H1 (cell line): ENCODE data around the gene CRTC1. TPM values are rescaled to one million over a fixed set of nuclear protein-coding genes. Genes with fewer than 3 reads are reported as not detected.

ENCODE experiments used
- polyA plus RNA-seq, 7 experiments: library from polyadenylated mRNA; depleted of rRNA in 3 of 7; stranded (reverse) in 5 of 7; unstranded in 2 of 7; fragments of >200 nt in 5 of 7; fragments of 200-250 nt in 2 of 7; gene quantifications; 1 replicate in 5 of 7; 2 replicates in 1 of 7; 4 replicates in 1 of 7; pipeline versions ENCODE4 v1.2.1 to v1.2.3, GENCODE V29; 2011 to 2013; ENCODE audit warnings: missing spikeins in 2 of 7, mixed read lengths in 2 of 7
- total RNA-seq: library from RNA; stranded (reverse); fragmentation: NEBNext Ultra II Directional; extraction: Animal tissue kit (Norgen Biotek cat#: 25700); gene quantifications from 2 replicates; pipeline ENCODE4 v1.2.1, GENCODE V29; 2021
- TF ChIP-seq, protein P1 (sequence below): fragments of 300-600 bp; sonication (generic); IDR thresholded peaks from 2 replicates; pipeline ENCODE4 v1.7.1; 2012; ENCODE audit warnings: low read length, moderate library complexity, mild to moderate bottlenecking, inconsistent platforms; ENCODE audit not compliant: insufficient replicate concordance

Gene CRTC1
- total and polyA plus RNA-seq, 2 of the 8 experiments (the other 6 are each of a cell fraction or from before 2014, with no cell fraction given), result 2.9 to 8.5 TPM

DNA sequence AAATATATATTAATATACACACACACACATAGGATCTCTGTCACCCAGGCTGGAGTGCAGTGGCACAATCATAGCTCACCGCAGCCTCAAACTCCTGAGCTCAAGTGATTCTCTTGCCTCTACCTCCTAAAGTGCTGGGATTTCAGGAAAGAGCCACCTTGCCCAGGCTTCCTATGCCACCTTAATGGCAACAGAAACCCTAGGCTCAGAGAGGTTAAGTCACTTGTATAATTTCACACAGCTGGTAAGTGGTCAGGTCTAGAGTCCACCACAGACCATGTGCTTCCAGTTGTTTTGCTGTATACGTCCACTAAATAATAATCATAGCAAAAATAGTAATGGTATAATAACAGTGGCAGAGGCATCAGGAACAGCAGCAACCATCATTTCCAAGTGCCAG, 147.0 kb downstream of the CRTC1 start (continued):
- TF ChIP-seq, protein P1, sequence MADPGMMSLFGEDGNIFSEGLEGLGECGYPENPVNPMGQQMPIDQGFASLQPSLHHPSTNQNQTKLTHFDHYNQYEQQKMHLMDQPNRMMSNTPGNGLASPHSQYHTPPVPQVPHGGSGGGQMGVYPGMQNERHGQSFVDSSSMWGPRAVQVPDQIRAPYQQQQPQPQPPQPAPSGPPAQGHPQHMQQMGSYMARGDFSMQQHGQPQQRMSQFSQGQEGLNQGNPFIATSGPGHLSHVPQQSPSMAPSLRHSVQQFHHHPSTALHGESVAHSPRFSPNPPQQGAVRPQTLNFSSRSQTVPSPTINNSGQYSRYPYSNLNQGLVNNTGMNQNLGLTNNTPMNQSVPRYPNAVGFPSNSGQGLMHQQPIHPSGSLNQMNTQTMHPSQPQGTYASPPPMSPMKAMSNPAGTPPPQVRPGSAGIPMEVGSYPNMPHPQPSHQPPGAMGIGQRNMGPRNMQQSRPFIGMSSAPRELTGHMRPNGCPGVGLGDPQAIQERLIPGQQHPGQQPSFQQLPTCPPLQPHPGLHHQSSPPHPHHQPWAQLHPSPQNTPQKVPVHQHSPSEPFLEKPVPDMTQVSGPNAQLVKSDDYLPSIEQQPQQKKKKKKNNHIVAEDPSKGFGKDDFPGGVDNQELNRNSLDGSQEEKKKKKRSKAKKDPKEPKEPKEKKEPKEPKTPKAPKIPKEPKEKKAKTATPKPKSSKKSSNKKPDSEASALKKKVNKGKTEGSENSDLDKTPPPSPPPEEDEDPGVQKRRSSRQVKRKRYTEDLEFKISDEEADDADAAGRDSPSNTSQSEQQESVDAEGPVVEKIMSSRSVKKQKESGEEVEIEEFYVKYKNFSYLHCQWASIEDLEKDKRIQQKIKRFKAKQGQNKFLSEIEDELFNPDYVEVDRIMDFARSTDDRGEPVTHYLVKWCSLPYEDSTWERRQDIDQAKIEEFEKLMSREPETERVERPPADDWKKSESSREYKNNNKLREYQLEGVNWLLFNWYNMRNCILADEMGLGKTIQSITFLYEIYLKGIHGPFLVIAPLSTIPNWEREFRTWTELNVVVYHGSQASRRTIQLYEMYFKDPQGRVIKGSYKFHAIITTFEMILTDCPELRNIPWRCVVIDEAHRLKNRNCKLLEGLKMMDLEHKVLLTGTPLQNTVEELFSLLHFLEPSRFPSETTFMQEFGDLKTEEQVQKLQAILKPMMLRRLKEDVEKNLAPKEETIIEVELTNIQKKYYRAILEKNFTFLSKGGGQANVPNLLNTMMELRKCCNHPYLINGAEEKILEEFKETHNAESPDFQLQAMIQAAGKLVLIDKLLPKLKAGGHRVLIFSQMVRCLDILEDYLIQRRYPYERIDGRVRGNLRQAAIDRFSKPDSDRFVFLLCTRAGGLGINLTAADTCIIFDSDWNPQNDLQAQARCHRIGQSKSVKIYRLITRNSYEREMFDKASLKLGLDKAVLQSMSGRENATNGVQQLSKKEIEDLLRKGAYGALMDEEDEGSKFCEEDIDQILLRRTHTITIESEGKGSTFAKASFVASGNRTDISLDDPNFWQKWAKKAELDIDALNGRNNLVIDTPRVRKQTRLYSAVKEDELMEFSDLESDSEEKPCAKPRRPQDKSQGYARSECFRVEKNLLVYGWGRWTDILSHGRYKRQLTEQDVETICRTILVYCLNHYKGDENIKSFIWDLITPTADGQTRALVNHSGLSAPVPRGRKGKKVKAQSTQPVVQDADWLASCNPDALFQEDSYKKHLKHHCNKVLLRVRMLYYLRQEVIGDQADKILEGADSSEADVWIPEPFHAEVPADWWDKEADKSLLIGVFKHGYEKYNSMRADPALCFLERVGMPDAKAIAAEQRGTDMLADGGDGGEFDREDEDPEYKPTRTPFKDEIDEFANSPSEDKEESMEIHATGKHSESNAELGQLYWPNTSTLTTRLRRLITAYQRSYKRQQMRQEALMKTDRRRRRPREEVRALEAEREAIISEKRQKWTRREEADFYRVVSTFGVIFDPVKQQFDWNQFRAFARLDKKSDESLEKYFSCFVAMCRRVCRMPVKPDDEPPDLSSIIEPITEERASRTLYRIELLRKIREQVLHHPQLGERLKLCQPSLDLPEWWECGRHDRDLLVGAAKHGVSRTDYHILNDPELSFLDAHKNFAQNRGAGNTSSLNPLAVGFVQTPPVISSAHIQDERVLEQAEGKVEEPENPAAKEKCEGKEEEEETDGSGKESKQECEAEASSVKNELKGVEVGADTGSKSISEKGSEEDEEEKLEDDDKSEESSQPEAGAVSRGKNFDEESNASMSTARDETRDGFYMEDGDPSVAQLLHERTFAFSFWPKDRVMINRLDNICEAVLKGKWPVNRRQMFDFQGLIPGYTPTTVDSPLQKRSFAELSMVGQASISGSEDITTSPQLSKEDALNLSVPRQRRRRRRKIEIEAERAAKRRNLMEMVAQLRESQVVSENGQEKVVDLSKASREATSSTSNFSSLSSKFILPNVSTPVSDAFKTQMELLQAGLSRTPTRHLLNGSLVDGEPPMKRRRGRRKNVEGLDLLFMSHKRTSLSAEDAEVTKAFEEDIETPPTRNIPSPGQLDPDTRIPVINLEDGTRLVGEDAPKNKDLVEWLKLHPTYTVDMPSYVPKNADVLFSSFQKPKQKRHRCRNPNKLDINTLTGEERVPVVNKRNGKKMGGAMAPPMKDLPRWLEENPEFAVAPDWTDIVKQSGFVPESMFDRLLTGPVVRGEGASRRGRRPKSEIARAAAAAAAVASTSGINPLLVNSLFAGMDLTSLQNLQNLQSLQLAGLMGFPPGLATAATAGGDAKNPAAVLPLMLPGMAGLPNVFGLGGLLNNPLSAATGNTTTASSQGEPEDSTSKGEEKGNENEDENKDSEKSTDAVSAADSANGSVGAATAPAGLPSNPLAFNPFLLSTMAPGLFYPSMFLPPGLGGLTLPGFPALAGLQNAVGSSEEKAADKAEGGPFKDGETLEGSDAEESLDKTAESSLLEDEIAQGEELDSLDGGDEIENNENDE, result no peak
